GM18499 (cell line): ENCODE data around the gene COMMD9.

Experiments
- ATAC-seq: cut with Tn5 transposase; IDR thresholded peaks from one replicate; pipeline ENCODE4 v1.9.1; 2021; ENCODE audit warnings: moderate number of reproducible peaks; ENCODE audit not compliant: insufficient read depth, unreplicated experiment

COMMD9 gene

DNA sequence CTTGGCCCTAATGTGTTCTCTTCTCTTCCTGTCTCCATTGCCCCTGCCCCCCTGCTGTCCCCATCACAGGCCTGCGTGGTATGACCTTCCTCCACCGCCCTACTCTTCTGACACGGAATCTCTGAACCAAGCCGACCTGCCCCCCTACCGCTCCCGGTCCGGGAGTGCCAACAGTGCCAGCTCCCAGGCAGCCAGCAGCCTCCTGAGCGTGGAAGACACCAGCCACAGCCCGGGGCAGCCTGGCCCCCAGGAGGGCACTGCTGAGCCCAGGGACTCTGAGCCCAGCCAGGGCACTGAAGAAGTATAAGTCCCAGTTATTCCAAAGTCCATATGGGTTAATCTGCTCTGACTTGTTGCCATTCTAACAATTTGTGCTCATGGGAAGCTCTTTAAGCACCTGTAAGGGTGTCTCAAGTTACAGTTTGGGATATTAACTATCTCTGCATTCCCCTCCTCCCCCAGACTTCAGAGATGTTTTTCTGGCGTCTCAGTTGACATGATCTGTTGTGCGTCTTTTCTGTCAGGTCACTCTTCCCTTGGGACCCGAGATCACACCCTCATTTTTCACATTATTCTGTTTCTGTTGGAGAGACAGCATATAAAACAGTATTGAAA lies 60.0 kb downstream of the COMMD9 start:
- no peak for ATAC-seq

DNA sequence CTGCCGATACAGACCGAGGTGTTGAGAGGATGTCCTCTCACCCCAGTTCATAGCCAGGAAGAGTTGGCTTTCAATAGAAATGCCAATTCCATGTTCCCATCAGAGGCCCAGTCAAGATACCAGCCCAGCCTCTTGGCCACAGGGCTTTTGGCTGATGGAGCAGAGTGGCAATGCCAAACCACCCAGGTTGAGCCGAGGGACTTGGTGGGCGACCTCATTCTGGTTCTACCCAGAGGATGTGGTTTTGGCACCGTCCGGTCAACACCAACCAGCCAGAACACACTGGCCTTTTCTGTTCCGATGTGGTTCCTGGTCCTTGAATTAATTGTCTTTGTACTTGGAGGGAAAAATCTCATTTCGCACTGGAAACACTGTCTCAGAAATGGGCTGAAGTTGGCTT lies 60.5 kb downstream of the COMMD9 start:
- no peak for ATAC-seq

DNA sequence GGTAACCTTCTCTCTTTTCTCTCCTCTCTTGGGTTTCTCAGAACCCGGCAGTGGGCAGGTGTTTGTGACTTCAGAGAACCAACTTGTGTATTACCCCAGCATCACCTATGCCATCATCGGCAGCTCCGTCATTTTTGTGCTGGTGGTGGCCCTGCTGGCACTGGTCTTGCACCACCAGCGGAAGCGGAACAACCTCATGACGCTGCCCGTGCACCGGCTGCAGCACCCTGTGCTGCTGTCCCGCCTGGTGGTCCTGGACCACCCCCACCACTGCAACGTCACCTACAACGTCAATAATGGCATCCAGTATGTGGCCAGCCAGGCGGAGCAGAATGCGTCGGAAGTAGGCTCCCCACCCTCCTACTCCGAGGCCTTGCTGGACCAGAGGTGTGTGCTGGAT lies 62.2 kb downstream of the COMMD9 start:
- ATAC-seq = no peak

DNA sequence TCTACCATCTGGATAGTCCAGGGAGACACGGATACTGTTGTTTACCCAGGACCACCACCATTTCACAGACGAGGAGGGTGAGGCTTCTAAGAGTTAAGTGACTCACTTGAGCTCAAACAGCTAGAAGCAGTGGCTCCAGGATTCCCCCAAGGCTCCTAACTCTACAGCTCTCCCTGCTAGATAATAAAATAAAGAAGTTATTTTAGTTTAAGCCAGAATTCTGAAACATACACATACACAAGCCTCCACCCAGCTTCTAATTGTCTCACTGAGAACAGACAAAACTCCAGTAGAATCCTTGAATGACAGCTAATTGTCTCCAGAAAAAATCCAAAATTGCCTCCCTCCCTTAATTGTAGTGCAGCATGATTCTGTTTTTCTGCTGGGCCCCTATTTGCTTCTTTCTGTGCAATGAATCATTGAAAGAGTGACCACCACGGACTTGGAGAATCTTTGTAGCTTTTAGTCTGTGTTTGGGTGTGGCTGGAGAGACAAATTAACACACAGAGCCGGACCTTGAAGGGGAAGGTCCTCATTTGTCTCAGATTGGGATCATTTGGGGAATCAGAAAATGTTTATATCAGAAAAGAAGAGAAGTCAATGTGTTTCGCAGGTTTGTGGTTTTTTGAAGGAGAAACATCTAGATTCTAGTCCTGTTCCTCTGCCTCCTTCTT lies 64.9 kb downstream of the COMMD9 start:
- ATAC-seq = no peak

DNA sequence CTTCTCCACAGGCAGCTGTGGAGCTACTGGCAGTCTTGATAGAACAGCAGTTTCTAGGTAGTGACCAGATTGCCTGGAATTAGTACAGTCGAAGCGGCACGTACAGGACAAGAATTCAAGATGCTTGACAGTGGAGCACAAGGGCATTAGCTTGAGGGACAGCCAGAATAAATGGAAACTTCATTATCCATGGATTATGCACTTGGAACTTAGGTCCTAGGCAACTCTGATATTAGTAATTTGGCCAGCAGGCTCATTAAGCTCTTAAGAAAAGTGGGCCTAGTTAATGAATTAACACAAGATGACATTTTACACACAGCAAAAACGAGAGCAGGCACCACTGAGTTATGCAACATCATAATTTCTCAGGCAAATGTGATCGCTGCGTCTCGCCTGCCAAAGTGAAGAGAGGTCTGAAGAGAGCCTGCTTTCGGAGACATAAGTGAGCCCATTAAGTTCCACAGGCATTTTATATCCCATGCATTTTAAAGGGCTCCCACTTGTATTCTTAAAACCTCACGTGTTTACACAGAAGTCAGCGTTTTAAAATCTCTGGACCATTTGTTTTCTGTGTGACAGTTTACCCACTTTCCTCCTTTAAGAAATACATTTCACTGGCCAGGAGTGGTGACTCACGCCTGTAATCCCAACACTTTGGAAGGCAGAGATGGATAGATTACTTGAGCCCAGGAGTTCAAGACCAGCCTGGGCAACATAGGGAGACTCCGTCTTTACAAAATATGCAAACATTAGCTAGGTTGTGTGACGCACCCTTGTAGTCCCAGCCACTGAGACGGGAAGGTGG lies 66.2 kb downstream of the COMMD9 start:
- ATAC-seq = no peak
